Upper lobe of left lung (tissue), 6 donors: ENCODE results near the gene COBL. TPM values are rescaled to one million over a fixed set of nuclear protein-coding genes. Genes with fewer than 3 reads are reported as not detected.

Source experiments
- ATAC-seq, 2 donors: fragments of 200-7000 bp; cut with Tn5 transposase; one replicate each; pipeline ENCODE4 v1.9.1; 2022; ENCODE audit warnings: mild to moderate bottlenecking in 2 of 2, moderate library complexity in 2 of 2; ENCODE audit not compliant: low FRiP score in 2 of 2
- DNase-seq, 2 donors: peaks; one replicate each; pipeline ENCODE4 v3.0.0-alpha.2; 2019 to 2020
- H3K27ac ChIP-seq, 4 donors: fragments of 200-600 bp; sonication (generic); one replicate each; pipeline ENCODE4 v1.5.1; 2016 to 2019
- H3K27me3 ChIP-seq, 4 donors: fragments of 200-600 bp; sonication (generic); one replicate each; pipeline ENCODE4 v1.5.1; 2017 to 2019
- H3K36me3 ChIP-seq, 4 donors: fragments of 200-600 bp; sonication (generic); one replicate each; pipeline ENCODE4 v1.5.1; 2016 to 2019
- H3K4me1 ChIP-seq, 4 donors: fragments of 200-600 bp; sonication (generic); one replicate each; pipeline ENCODE4 v1.5.1; 2018 to 2019
- H3K4me3 ChIP-seq, 4 donors: fragments of 200-600 bp; sonication (generic); one replicate each; pipeline ENCODE4 v1.5.1; 2017 to 2019; ENCODE audit warnings: mild to moderate bottlenecking in 2 of 4, moderate library complexity in 1 of 4
- H3K9me3 ChIP-seq, 4 donors: fragments of 200-600 bp; sonication (generic); one replicate each; pipeline ENCODE4 v1.5.1; 2018 to 2019
- EP300 ChIP-seq, 4 donors: sonication (generic); formaldehyde crosslinking; IDR thresholded peaks; one replicate each; pipeline ENCODE4 v1.5.1; 2017; ENCODE audit warnings: antibody characterized with exemption in 4 of 4, control low read depth in 2 of 4
- POLR2A ChIP-seq, 4 donors: fragments of 450-650 bp; IDR thresholded peaks; one replicate each; pipeline ENCODE4 v1.5.1; 2016 to 2017; ENCODE audit warnings: antibody characterized with exemption in 4 of 4, mild to moderate bottlenecking in 2 of 4
- POLR2AphosphoS5 ChIP-seq, 2 donors: sonication (generic); formaldehyde crosslinking; IDR thresholded peaks; one replicate each; pipeline ENCODE4 v1.5.1; 2017; ENCODE audit warnings: antibody characterized with exemption in 2 of 2
- WGBS, 2 donors: methylation state at CpG; one replicate each; pipeline ENCODE4 v1.1.5; 2017 to 2018; 5-methylcytosine and 5-hydroxymethylcytosine counted together
- total RNA-seq, 6 donors: library from RNA; depleted of rRNA in 4 of 6; stranded (reverse); fragments of >200 nt in 4 of 6; gene quantifications; one replicate each; pipeline versions ENCODE4 v1.1.0 to v1.2.1, GENCODE V29; 2016 to 2021
- TF ChIP-seq, protein P1 (sequence below), 6 experiments: fragments of 450-650 bp in 4 of 6; fragments of 200-600 bp in 2 of 6; sonication (generic) in 2 of 6; IDR thresholded peaks; one replicate each; pipeline ENCODE4 v1.5.1; 2016 to 2019; ENCODE audit warnings: antibody characterized with exemption in 6 of 6
- donor health status: DM: no; HTN: no; CAD: no; lungs with moderate emphysema.
- donor health status: DM: no; HTN: yes; CAD: no; lungs with severe emphysema.

Gene COBL
- total RNA-seq, 6 donors from 2014 or later: 27.0 to 54.7 (median 36.8) TPM

DNA sequence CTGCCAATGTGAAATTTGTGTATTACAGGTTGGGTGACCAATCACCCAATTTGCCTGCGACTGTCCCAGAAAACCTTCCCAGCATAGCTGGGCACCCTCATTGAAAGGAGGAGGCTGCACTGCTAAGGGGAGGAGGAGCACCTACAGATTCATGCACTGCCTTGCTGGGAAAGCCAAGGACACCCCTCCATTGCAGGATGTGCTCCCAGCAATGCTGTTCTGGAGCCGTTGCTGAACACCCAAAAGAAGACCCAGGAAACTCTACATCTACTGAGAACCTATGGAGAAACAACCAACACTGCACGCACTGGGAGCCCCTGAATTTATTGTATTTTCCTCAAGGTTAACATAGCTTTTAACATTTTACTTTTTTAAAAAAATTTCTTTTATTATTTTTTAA is 295.7 kb downstream of the COBL start:
- peaks cover 0 to 3% (median 1%) of the 10 kb centered on the region in 4 donors for H3K36me3 ChIP-seq
- H3K27ac ChIP-seq: no peak overlapping the region
- DNase-seq: no peak
- no peaks in the 10 kb centered on the region for H3K4me1 ChIP-seq
- TF ChIP-seq EP300 (IDR thresholded peaks at IDR 0.05) (no peak), POLR2A (IDR thresholded peaks at IDR 0.05) (no peak), POLR2AphosphoS5 (IDR thresholded peaks at IDR 0.05) (no peak)
- TF ChIP-seq, protein P1, sequence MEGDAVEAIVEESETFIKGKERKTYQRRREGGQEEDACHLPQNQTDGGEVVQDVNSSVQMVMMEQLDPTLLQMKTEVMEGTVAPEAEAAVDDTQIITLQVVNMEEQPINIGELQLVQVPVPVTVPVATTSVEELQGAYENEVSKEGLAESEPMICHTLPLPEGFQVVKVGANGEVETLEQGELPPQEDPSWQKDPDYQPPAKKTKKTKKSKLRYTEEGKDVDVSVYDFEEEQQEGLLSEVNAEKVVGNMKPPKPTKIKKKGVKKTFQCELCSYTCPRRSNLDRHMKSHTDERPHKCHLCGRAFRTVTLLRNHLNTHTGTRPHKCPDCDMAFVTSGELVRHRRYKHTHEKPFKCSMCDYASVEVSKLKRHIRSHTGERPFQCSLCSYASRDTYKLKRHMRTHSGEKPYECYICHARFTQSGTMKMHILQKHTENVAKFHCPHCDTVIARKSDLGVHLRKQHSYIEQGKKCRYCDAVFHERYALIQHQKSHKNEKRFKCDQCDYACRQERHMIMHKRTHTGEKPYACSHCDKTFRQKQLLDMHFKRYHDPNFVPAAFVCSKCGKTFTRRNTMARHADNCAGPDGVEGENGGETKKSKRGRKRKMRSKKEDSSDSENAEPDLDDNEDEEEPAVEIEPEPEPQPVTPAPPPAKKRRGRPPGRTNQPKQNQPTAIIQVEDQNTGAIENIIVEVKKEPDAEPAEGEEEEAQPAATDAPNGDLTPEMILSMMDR (IDR thresholded peaks at IDR 0.05): no peak
- H3K9me3 ChIP-seq: no peaks in the 10 kb centered on the region
- no peak for ATAC-seq
- no peak overlapping the region for H3K4me3 ChIP-seq
- WGBS, 2 donors: 89 to 95% methylated on average over 3 of the region's 3 CpGs
- H3K27me3 ChIP-seq: no peaks in the 10 kb centered on the region

GRCh38 chr7:51019891-51020870 is 296.4 kb downstream of the COBL start:
- Histone ChIP-seq H3K27ac (no peak overlapping the region), H3K27me3 (no peaks in the 10 kb centered on the region), H3K4me3 (no peak overlapping the region), H3K9me3 (no peaks in the 10 kb centered on the region), H3K36me3 (peaks cover 0 to 3% (median 1%) of the 10 kb centered on the region in 4 donors), H3K4me1 (no peaks in the 10 kb centered on the region)
- ATAC-seq: no peak
- no peak for DNase-seq
- TF ChIP-seq POLR2AphosphoS5 (IDR thresholded peaks at IDR 0.05) (no peak), POLR2A (IDR thresholded peaks at IDR 0.05) (no peak), EP300 (IDR thresholded peaks at IDR 0.05) (no peak)
- TF ChIP-seq, protein P1 (IDR thresholded peaks at IDR 0.05): no peak
- 79 to 87% methylated on average over 21 to 22 of the region's 22 CpGs for WGBS, 2 donors

- Histone ChIP-seq H3K4me1 (no peaks in the 10 kb centered on the region), H3K27me3 (no peaks in the 10 kb centered on the region), H3K27ac (no peak overlapping the region), H3K9me3 (no peaks in the 10 kb centered on the region), H3K36me3 (no peaks in the 10 kb centered on the region), H3K4me3 (no peak overlapping the region)
- no peak for ATAC-seq
- no peak for DNase-seq
- WGBS, 2 donors: 82 to 90% methylated on average over 6 to 7 of the region's 7 CpGs
- TF ChIP-seq POLR2A (IDR thresholded peaks at IDR 0.05) (no peak), EP300 (IDR thresholded peaks at IDR 0.05) (no peak), POLR2AphosphoS5 (IDR thresholded peaks at IDR 0.05) (no peak)
- TF ChIP-seq, protein P1 (IDR thresholded peaks at IDR 0.05): no peak
These were observed 297.3 kb downstream of the COBL start for GRCh38 chr7:51019191-51019844.

DNA sequence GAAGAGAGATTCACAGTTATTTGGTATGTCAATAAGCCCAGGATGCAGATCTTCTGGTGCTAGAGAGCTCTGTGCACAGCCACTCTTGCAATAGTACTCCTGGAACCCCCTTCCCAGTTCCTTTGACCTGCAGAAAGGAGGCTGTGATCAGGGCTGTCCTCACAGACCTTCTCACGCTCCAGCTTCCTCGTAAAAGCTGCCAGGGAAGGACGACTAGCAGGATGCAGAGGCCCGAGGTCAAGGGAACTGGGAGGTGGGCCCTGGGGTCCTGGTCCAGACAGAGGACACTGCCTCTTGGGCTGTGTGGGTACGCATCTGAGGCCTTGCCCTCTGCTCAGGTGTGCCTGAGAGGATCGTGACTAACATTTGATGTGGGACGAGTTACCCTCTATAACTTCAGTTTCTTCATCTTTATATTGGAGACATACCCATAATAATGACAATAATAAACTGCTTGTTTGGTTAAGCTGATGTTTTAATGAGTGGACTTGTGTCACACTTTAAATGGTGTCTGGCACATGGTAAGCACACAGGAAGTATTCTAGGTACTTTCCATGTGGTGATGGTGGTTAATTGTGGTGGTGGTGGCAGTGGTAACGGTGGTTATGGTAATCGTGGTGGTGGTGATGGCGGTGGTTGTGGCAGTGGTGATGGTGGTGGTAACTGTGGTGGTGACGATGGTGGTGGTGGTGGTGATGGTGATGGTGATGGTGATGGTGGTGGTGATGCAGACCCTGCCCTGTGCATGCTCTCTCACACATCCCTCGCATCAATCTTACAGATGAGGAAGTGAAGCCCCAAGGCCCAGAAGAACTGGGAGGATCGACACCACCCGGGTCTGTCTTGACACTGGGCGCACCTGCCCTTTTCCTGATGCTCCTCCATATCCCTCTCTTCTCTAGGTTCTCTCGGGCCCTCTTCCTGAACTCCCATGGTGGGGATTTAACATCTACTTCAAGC is 298.8 kb downstream of the COBL start:
- Histone ChIP-seq H3K27ac (no peak overlapping the region), H3K9me3 (no peaks in the 10 kb centered on the region), H3K4me1 (no peaks in the 10 kb centered on the region), H3K27me3 (no peaks in the 10 kb centered on the region), H3K4me3 (no peak overlapping the region), H3K36me3 (no peaks in the 10 kb centered on the region)
- 89 to 90% methylated on average over 16 of the region's 16 CpGs for WGBS, 2 donors
- ATAC-seq (no peak), DNase-seq (no peak)
- no peak for TF ChIP-seq POLR2A (IDR thresholded peaks at IDR 0.05)
- TF ChIP-seq, protein P1 (IDR thresholded peaks at IDR 0.05): no peak
- TF ChIP-seq POLR2AphosphoS5 (IDR thresholded peaks at IDR 0.05): no peak
- TF ChIP-seq EP300 (IDR thresholded peaks at IDR 0.05): no peak
